A549 (cell line): Measurements from ENCODE around the gene CDH4.

Source experiments
- CEBPB ChIP-seq, 2 experiments: fragments of >200 bp in 1 of 2; sonication (Bioruptor Twin) in 1 of 2; formaldehyde crosslinking in 1 of 2; IDR thresholded peaks; 2 replicates each; pipeline ENCODE4 v1.6.1; 2012 to 2016
- CHD2 ChIP-seq: fragments of 150-350 bp; IDR thresholded peaks from 2 replicates; pipeline ENCODE4 v1.6.1; 2014; ENCODE audit warnings: low read length; ENCODE audit not compliant: partially characterized antibody
- HDAC2 ChIP-seq: fragments of 200-600 bp; sonication (generic); IDR thresholded peaks from 2 replicates; pipeline ENCODE4 v1.6.1; 2016
- JUN ChIP-seq, 2 experiments: fragments of >200 bp; sonication (Bioruptor Twin); formaldehyde crosslinking; IDR thresholded peaks; 2 replicates in 1 of 2; 3 replicates in 1 of 2; pipeline ENCODE4 v1.6.1; 2016 to 2017
- POLR2A ChIP-seq: IDR thresholded peaks from 2 replicates; pipeline ENCODE4 v1.6.1; 2012; ENCODE audit warnings: mild to moderate bottlenecking, low read length
- ZC3H11A ChIP-seq: fragments of 450-650 bp; IDR thresholded peaks from 2 replicates; pipeline ENCODE4 v1.6.1; 2014; ENCODE audit warnings: antibody characterized with exemption, mild to moderate bottlenecking
- TF ChIP-seq, protein P1 (sequence below): fragments of 200-600 bp; sonication (generic); IDR thresholded peaks from 2 replicates; pipeline ENCODE4 v1.6.1; 2016; ENCODE audit warnings: antibody characterized with exemption, mild to moderate bottlenecking, moderate library complexity
- TF ChIP-seq, protein P2 (sequence below): fragments of 150-350 bp; IDR thresholded peaks from 2 replicates; pipeline ENCODE4 v1.6.1; 2014; ENCODE audit warnings: low read depth, mild to moderate bottlenecking, low read length
- TF ChIP-seq, protein P3 (sequence below): fragments of >200 bp; sonication (Bioruptor Twin); formaldehyde crosslinking; IDR thresholded peaks from 3 replicates; pipeline ENCODE4 v1.5.1; 2016

DNA sequence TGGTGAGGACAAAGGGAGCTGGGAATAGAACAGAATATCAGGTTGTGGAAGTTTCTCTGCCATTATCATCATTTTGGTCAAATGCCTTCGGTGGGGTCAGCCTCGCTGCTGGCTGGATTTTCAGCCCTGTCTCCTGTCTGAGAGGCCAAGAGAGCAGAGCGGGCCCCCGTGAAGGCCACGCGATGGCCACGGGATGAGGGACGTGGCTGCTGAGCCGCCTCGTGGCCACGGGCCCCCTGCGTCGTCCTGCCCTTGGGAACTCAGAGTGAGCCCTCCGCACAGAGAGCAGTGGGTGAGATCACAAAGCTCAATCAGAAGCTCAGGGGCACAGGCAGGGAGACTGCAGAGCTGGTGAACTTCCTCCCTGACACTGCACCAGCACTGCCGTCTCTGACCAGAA is 363.7 kb downstream of the CDH4 start:
- TF ChIP-seq, protein P1, sequence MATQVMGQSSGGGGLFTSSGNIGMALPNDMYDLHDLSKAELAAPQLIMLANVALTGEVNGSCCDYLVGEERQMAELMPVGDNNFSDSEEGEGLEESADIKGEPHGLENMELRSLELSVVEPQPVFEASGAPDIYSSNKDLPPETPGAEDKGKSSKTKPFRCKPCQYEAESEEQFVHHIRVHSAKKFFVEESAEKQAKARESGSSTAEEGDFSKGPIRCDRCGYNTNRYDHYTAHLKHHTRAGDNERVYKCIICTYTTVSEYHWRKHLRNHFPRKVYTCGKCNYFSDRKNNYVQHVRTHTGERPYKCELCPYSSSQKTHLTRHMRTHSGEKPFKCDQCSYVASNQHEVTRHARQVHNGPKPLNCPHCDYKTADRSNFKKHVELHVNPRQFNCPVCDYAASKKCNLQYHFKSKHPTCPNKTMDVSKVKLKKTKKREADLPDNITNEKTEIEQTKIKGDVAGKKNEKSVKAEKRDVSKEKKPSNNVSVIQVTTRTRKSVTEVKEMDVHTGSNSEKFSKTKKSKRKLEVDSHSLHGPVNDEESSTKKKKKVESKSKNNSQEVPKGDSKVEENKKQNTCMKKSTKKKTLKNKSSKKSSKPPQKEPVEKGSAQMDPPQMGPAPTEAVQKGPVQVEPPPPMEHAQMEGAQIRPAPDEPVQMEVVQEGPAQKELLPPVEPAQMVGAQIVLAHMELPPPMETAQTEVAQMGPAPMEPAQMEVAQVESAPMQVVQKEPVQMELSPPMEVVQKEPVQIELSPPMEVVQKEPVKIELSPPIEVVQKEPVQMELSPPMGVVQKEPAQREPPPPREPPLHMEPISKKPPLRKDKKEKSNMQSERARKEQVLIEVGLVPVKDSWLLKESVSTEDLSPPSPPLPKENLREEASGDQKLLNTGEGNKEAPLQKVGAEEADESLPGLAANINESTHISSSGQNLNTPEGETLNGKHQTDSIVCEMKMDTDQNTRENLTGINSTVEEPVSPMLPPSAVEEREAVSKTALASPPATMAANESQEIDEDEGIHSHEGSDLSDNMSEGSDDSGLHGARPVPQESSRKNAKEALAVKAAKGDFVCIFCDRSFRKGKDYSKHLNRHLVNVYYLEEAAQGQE = no peak
- TF ChIP-seq, protein P2, sequence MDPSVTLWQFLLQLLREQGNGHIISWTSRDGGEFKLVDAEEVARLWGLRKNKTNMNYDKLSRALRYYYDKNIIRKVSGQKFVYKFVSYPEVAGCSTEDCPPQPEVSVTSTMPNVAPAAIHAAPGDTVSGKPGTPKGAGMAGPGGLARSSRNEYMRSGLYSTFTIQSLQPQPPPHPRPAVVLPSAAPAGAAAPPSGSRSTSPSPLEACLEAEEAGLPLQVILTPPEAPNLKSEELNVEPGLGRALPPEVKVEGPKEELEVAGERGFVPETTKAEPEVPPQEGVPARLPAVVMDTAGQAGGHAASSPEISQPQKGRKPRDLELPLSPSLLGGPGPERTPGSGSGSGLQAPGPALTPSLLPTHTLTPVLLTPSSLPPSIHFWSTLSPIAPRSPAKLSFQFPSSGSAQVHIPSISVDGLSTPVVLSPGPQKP = no peak
- TF ChIP-seq POLR2A = no peak
- TF ChIP-seq ZC3H11A = no peak
- TF ChIP-seq, protein P3, sequence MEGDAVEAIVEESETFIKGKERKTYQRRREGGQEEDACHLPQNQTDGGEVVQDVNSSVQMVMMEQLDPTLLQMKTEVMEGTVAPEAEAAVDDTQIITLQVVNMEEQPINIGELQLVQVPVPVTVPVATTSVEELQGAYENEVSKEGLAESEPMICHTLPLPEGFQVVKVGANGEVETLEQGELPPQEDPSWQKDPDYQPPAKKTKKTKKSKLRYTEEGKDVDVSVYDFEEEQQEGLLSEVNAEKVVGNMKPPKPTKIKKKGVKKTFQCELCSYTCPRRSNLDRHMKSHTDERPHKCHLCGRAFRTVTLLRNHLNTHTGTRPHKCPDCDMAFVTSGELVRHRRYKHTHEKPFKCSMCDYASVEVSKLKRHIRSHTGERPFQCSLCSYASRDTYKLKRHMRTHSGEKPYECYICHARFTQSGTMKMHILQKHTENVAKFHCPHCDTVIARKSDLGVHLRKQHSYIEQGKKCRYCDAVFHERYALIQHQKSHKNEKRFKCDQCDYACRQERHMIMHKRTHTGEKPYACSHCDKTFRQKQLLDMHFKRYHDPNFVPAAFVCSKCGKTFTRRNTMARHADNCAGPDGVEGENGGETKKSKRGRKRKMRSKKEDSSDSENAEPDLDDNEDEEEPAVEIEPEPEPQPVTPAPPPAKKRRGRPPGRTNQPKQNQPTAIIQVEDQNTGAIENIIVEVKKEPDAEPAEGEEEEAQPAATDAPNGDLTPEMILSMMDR = no peak
- no peak for TF ChIP-seq CHD2
- no peak for TF ChIP-seq JUN (IDR thresholded peaks at IDR 0.05)
- TF ChIP-seq HDAC2 = no peak
- TF ChIP-seq CEBPB (IDR thresholded peaks at IDR 0.05) = no peak
